HEK293 (cell line): ENCODE results near the gene ADAR.
A peak's percentile ranks its signal among the peaks of the same experiment; 100 is the strongest.

Experiments used
- AEBP2 ChIP-seq: fragments of 450-650 bp; formaldehyde crosslinking; IDR thresholded peaks from 2 replicates; pipeline ENCODE4 v1.5.1; 2016; ENCODE audit warnings: missing biosample characterization, missing genetic modification characterization, borderline replicate concordance
- GFI1B ChIP-seq: fragments of 450-650 bp; formaldehyde crosslinking; IDR thresholded peaks from 2 replicates; pipeline ENCODE4 v1.5.1; 2016; ENCODE audit warnings: missing biosample characterization, missing genetic modification characterization
- KLF17 ChIP-seq: fragments of 450-650 bp; formaldehyde crosslinking; IDR thresholded peaks from 2 replicates; pipeline ENCODE4 v1.5.1; 2016; ENCODE audit warnings: missing biosample characterization, missing genetic modification characterization
- OSR2 ChIP-seq: fragments of 450-650 bp; formaldehyde crosslinking; IDR thresholded peaks from 2 replicates; pipeline ENCODE4 v1.5.1; 2016; ENCODE audit warnings: missing biosample characterization, missing genetic modification characterization
- PBX3 ChIP-seq: sonication (generic); formaldehyde crosslinking; IDR thresholded peaks from 2 replicates; pipeline ENCODE4 v1.8.1; 2022; ENCODE audit warnings: mild to moderate bottlenecking, moderate library complexity, missing genetic modification reagents
- ZEB2 ChIP-seq: fragments of 450-650 bp; formaldehyde crosslinking; IDR thresholded peaks from 2 replicates; pipeline ENCODE4 v1.5.1; 2016; ENCODE audit warnings: missing biosample characterization, missing genetic modification characterization
- ZFP37 ChIP-seq: fragments of 450-650 bp; formaldehyde crosslinking; IDR thresholded peaks from 2 replicates; pipeline ENCODE4 v1.5.1; 2016; ENCODE audit warnings: missing biosample characterization, missing genetic modification characterization
- ZFP41 ChIP-seq: fragments of 450-650 bp; formaldehyde crosslinking; IDR thresholded peaks from 2 replicates; pipeline ENCODE4 v1.5.1; 2016; ENCODE audit warnings: missing biosample characterization, missing genetic modification characterization, borderline replicate concordance
- ZFP69B ChIP-seq: fragments of 450-650 bp; formaldehyde crosslinking; IDR thresholded peaks from 2 replicates; pipeline ENCODE4 v1.5.1; 2016; ENCODE audit warnings: missing biosample characterization, missing genetic modification characterization
- ZNF18 ChIP-seq: fragments of 450-650 bp; formaldehyde crosslinking; IDR thresholded peaks from 2 replicates; pipeline ENCODE4 v1.5.1; 2016; ENCODE audit warnings: missing biosample characterization, missing genetic modification characterization
- ZNF214 ChIP-seq: fragments of 450-650 bp; formaldehyde crosslinking; IDR thresholded peaks from 2 replicates; pipeline ENCODE4 v1.5.1; 2017; ENCODE audit warnings: missing biosample characterization, mild to moderate bottlenecking, missing genetic modification characterization, borderline replicate concordance
- ZNF341 ChIP-seq: fragments of 450-650 bp; formaldehyde crosslinking; IDR thresholded peaks from 2 replicates; pipeline ENCODE4; 2016; ENCODE audit warnings: low read depth, missing biosample characterization, missing genetic modification characterization
- ZNF350 ChIP-seq: fragments of 450-650 bp; formaldehyde crosslinking; IDR thresholded peaks from 2 replicates; pipeline ENCODE4 v1.5.0; 2017; ENCODE audit warnings: missing biosample characterization, mild to moderate bottlenecking, missing genetic modification characterization
- ZNF37A ChIP-seq: fragments of 450-650 bp; IDR thresholded peaks from 2 replicates; pipeline ENCODE4 v1.5.1; 2018; ENCODE audit warnings: missing biosample characterization, missing genetic modification characterization
- ZNF391 ChIP-seq: fragments of 450-650 bp; formaldehyde crosslinking; IDR thresholded peaks from 2 replicates; pipeline ENCODE4 v1.5.1; 2016; ENCODE audit warnings: low read depth, missing biosample characterization, missing genetic modification characterization, borderline replicate concordance
- ZNF449 ChIP-seq: fragments of 450-650 bp; formaldehyde crosslinking; IDR thresholded peaks from 2 replicates; pipeline ENCODE4 v1.5.1; 2017; ENCODE audit warnings: missing biosample characterization, mild to moderate bottlenecking, missing genetic modification characterization, moderate library complexity
- ZNF513 ChIP-seq: fragments of 450-650 bp; IDR thresholded peaks from 2 replicates; pipeline ENCODE4 v1.5.1; 2018; ENCODE audit warnings: missing biosample characterization, missing genetic modification characterization
- ZNF530 ChIP-seq: fragments of 450-650 bp; formaldehyde crosslinking; IDR thresholded peaks from 2 replicates; pipeline ENCODE4 v1.5.1; 2016; ENCODE audit warnings: low read depth, missing biosample characterization, missing genetic modification characterization
- ZNF558 ChIP-seq: fragments of 450-650 bp; formaldehyde crosslinking; IDR thresholded peaks from 2 replicates; pipeline ENCODE4 v1.5.1; 2016; ENCODE audit warnings: missing biosample characterization, missing genetic modification characterization
- ZNF561 ChIP-seq: fragments of 450-650 bp; IDR thresholded peaks from 2 replicates; pipeline ENCODE4 v1.5.1; 2018; ENCODE audit warnings: missing biosample characterization, missing genetic modification characterization, borderline replicate concordance
- ZNF571 ChIP-seq: fragments of 450-650 bp; formaldehyde crosslinking; IDR thresholded peaks from 2 replicates; pipeline ENCODE4 v1.5.0; 2017; ENCODE audit warnings: missing biosample characterization, missing genetic modification characterization
- ZNF629 ChIP-seq: fragments of 450-650 bp; formaldehyde crosslinking; IDR thresholded peaks from 2 replicates; pipeline ENCODE4 v1.5.1; 2017; ENCODE audit warnings: missing biosample characterization, missing genetic modification characterization
- ZNF670 ChIP-seq: fragments of 450-650 bp; formaldehyde crosslinking; IDR thresholded peaks from 2 replicates; pipeline ENCODE4 v1.5.1; 2016; ENCODE audit warnings: missing biosample characterization, missing genetic modification characterization, low read depth
- ZNF785 ChIP-seq: fragments of 450-650 bp; formaldehyde crosslinking; IDR thresholded peaks from 2 replicates; pipeline ENCODE4 v1.5.1; 2016; ENCODE audit warnings: missing biosample characterization, missing genetic modification characterization
- ZNF830 ChIP-seq: fragments of 450-650 bp; IDR thresholded peaks from 2 replicates; pipeline ENCODE4 v1.5.0; 2018; ENCODE audit warnings: missing biosample characterization, missing genetic modification characterization, low read depth, mild to moderate bottlenecking, moderate library complexity
- ZSCAN16 ChIP-seq: fragments of 450-650 bp; formaldehyde crosslinking; IDR thresholded peaks from 2 replicates; pipeline ENCODE4 v1.5.1; 2016; ENCODE audit warnings: missing biosample characterization, missing genetic modification characterization
- ZSCAN30 ChIP-seq: fragments of 450-650 bp; IDR thresholded peaks from 2 replicates; pipeline ENCODE4 v1.5.1; 2018; ENCODE audit warnings: missing biosample characterization, mild to moderate bottlenecking, missing genetic modification characterization, moderate library complexity
- ZSCAN5A ChIP-seq: fragments of 450-650 bp; formaldehyde crosslinking; IDR thresholded peaks from 2 replicates; pipeline ENCODE4 v1.5.1; 2016; ENCODE audit warnings: missing biosample characterization, missing genetic modification characterization

Gene ADAR

GRCh38 chr1:154607609-154608396 lies at the start of gene ADAR (continued):
- TF ChIP-seq ZNF513 (tag by site-specific recombination) (no peak), ZNF449 (tag by site-specific recombination) (no peak), ZNF214 (tag by site-specific recombination) (no peak), ZNF530 (tag by site-specific recombination) (no peak), ZNF670 (tag by site-specific recombination) (no peak), ZNF558 (peak; percentile 70; the same call in 1 of the 2 replicates), ZNF571 (no peak), ZEB2 (tag by site-specific recombination) (peak; percentile 66), GFI1B (no peak), KLF17 (tag by site-specific recombination) (no peak), ZNF561 (tag by site-specific recombination) (peak; percentile 83), PBX3 (no peak), ZNF830 (tag by site-specific recombination) (no peak), AEBP2 (tag by site-specific recombination) (no peak), ZNF341 (peak; percentile 78), ZNF629 (tag by site-specific recombination) (no peak), ZFP41 (tag by site-specific recombination) (no peak), ZFP37 (tag by site-specific recombination) (no peak; the same call in 1 of the 2 replicates), ZSCAN16 (tag by site-specific recombination) (0 out of 2 replicates have a peak, but pooled peaks have one; percentile 27), OSR2 (tag by site-specific recombination) (no peak), ZNF18 (tag by site-specific recombination) (no peak), ZNF350 (tag by site-specific recombination) (no peak), ZSCAN5A (no peak), ZFP69B (peak; percentile 81), ZSCAN30 (tag by site-specific recombination) (peak; percentile 93), ZNF391 (tag by site-specific recombination) (peak; percentile 62; the same call in 1 of the 2 replicates), ZNF37A (no peak), ZNF785 (tag by site-specific recombination) (no peak)
